Measurements from ENCODE around the gene FOXK2.
A peak's percentile ranks its signal among the peaks of the same experiment; 100 is the strongest.
"Not testable (repeated sequence)": the region's sequence is repeated elsewhere in the genome, so short reads cannot be mapped to it uniquely, and the experiment has no call there.

The FOXK2 gene

DNA sequence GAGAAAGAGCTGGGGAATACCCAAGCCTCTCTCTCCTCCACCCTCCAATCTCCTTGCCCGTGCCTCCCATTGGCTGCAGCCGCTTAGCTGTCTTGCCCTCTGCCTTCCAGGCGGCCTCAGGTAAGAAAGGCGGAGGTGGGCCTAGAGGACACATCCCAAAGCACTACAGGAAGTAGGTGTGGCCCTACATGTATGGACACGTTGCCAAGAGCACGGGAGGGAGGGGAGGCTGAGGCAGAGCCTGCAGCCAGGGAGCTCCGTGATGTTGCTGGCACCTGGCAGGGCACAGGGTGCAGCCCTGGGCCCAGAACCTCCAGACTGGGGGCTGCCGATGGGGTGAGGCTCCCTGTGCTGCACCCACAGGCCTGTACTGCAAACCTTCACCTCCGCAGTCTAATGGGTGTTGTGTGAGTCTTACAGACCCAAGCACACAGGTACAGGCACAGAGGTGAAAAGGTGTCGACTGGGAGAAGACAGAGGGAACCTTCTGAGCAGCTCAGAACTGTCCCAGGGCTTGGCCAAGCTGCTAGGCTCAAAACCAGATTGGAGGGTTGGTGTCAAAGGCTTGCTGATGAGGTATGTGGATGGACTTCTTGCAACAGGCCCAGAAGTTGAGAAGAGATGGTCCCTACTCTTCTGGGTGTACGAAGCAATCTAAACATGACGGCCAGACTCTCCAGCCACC lies 23.5 kb upstream of the FOXK2 start:
- no peak for DNase-seq

DNA sequence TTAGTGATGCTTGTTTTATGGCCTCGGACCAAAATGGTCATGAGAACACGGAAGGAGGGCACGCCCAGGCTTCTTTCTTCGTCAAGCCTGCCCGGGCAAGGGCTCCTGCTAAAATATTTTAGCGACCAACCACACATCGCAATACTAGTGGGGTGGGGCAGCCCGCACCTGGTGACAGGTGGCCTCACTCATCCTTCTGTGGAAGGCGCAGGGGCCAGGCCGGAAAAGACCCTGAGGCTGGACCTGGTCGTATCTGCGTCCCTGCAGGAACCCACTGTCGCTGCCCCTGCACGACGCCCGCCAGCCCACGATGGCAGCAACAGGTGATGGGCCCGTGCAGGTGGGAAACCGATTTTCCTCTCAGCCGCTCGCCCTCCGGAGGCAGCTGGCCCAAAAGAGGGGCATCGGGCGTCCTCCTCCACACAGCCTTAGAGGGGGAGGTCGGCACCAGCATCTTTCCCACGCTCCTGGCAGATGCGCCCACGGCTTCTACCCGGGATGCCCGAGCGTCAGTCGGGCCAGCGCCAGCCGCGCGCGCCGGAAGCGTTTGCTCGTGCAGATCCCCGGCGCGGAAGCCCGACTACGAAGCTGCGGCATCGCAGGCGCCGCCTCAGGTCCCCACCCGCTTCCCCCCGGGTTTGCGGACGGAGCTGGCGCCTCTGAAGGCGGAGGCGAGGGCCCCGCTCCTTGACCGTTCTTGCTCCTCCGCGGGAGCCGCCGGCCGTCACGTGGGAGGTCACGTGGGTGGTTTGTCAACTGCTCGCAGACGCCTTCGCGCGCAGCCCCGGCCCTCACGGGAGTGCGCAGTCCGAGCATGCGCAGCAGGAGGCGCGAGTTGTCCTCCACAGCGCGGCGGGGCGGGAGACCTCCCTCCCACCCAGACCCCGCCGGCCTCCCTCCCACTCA lies 22.8 kb upstream of the FOXK2 start:
- DNase-seq = peak; percentile 92

DNA sequence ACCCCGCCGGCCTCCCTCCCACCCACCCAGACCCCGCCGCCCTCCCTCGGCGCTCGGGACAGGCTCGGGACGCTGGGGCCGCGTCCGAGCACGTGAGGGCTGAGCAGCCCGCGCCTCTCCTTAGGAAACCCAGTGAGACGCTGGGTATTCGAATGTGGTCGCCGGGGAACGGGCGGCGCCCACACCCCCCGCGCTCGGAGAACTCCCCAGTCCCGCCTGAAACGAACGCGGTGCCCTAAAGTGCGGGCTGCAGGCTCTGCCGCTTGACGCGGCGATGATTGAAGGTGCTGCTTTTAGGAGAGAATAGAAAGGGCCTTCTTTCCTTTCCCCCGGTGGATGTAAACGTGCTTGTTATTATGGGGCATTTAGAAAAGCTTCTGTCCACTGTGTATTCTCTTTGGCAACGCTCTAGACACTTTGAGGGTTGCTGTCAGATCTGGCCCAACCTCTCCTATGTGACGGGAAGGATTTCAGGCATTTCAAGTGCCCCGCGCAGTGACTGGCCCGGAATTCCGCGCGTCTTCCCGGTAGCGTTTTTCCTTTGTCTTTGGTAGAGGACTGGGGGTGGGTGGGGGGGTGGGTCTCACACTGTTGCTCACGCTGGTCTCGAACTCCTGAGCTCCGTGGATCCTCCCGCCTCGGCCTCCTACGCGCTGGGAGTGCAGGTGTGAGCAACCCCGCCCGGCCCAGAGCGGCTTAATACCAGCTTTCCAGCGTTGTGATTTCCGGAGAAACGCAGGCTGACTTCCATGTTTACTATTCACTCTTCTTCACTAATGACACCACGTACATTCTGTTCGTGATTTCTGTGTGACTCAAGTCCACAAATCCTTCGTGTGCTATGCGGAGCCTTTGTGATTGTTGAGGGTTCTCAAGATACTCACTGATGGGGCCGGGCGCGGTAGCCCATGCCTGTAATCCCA lies 21.8 kb upstream of the FOXK2 start:
- peak; percentile 44 for DNase-seq

- no peak for DNase-seq
Observed at GRCh38 chr17:82502207-82502606, 17.3 kb upstream of the FOXK2 start.

GRCh38 chr17:82503094-82503727 lies 16.3 kb upstream of the FOXK2 start:
- no peak for DNase-seq

GRCh38 chr17:82503728-82504308 lies 15.7 kb upstream of the FOXK2 start:
- no peak for DNase-seq

DNA sequence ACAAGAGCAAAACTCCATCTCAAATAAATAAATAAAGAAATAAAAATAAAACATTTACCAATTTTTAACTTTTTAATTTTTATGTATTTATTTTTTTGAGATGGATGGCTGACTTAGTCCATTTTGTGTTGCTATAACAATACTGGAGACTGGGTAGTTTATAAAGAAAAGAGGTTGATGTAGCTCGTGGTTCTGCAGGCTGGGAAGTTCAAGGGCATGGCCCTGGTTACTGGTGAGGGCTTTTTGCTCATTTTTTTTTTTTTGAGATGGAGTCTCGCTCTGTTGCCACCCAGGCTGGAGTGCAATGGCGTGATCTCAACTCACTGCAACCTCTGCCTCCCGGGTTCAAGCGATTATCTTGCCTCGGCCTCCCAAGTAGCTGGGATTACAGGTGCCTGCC lies 14.2 kb upstream of the FOXK2 start:
- DNase-seq = no peak

GRCh38 chr17:82506402-82506801 lies 13.1 kb upstream of the FOXK2 start:
- peak; percentile 44 for DNase-seq

DNA sequence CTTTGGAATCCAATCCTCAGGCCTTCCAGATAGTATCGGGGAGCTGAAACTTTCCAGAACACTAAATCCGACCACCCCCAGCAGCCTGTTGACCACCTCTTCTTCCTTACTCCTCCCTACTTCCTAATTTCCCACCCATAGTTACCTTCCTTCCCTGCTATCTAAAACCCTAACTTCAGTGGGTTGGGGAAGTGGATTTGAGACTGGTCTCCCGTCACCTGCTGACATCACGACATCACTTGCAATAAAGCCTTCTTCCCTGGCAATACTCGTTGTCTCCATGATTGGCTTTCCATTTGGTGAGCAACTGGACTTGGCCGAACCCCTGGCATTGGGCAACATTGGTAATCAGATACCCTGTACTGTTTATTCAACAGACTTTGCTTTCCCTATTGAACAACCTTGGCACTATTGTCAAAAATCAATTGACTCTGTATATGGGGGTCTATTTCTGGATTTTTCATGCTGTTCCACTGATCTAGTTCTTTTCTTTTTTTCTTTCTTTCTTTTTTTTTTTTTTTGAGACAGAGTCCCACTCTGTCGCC lies 11.8 kb upstream of the FOXK2 start:
- DNase-seq = no peak

DNA sequence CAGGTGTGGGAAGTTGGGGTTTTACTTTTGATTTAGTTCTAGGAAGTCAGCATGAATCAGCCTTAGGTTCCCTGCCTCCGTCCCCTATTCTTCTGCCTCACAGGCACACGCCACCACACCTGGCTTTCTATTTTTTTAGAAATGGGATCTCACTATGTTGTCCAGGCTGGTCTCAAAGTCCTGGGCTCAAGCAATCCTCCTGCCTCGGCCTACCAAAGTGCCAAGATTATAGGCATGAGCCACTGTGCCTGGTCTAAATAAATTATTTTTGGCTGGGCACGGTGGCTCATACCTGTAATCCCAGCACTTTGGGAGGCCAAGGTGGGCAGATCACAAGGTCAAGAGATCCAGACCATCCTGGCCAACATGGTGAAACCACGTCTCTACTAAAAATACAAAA lies 7.9 kb upstream of the FOXK2 start:
- not testable (repeated sequence) for DNase-seq

DNA sequence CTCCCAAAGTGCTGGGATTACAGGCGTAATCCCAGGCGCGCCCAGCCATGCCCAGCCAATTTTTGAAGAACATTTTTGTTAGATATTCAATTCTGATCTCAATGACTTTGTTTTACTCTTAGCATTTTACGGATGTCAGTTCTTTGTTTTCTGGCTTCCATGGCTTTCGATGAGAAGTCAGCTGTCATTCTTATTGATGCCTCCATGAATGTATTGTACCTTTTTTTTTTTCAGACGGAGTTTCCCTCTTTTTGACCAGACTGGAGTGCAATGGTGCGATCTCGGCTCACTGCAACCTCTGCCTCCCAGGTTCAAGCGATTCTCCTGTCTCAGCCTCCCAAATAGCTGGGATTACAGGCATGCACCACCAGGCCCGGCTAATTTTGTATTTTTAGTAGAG lies 5.7 kb upstream of the FOXK2 start:
- not testable (repeated sequence) for DNase-seq

- no peak for DNase-seq
Observed at GRCh38 chr17:82517230-82517865, 2.2 kb upstream of the FOXK2 start.

DNA sequence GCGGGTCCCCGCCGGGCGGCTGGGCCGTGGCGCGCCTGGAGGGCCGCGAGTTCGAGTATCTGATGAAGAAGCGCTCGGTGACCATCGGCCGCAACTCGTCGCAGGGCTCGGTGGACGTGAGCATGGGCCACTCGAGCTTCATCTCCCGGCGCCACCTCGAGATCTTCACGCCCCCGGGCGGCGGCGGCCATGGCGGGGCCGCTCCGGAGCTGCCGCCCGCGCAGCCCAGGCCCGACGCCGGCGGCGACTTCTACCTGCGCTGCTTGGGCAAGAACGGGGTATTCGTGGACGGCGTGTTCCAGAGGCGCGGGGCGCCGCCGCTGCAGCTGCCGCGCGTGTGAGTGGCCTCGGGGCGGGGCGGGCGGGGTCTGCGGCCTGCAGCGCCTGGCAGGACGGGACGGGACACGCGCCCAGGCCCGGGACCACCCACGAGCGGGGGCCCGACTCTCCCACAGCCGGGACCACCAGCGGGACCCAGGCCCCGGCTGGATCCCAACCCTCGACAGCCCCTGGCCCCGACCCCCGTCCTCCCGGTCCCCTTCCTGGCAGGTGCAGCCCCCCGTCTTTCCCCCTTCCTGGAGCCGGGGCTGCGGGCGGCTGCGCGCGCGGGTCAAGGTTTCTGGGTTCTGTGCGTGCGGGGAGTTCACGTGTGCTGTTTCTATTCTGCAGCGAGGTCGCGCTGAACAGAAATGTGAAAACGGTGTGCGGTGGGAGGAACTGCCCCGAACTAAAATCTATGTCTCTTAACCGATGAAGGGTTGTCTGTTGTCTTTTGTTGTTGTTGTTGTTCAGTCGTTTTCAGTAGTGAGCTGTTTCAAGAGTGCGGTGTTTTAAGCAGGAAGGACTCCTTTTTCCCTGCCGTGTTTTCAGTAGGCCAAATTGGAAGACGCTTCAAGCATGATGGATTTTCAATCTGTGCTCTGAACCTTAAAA lies 705 bp downstream of the FOXK2 start:
- peak; percentile 28 for DNase-seq

GRCh38 chr17:82524540-82524939 lies 5.0 kb downstream of the FOXK2 start:
- DNase-seq = no peak

GRCh38 chr17:82525712-82526111 lies 6.2 kb downstream of the FOXK2 start:
- no peak for DNase-seq

DNA sequence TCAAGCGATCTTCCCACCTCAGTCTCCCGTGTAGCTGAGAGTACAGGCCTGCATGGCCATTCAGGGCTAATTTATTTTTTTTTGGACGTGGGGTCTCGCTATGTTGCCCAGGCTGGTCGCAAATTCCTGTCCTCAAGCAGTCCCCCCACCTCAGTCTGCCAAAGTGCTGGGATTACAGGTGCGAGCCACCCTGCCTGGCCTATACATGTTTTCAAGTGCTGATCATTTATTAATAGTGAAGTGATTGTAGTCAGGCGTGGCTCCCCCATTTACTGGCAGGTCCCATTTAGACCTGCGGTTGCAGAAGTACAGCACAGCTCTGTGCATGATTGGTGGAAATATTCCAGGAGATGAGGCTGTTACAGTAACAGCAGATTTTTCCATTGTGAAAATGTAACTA lies 8.4 kb downstream of the FOXK2 start:
- DNase-seq = no peak

GRCh38 chr17:82528484-82529265 lies 9.1 kb downstream of the FOXK2 start:
- no peak for DNase-seq

DNA sequence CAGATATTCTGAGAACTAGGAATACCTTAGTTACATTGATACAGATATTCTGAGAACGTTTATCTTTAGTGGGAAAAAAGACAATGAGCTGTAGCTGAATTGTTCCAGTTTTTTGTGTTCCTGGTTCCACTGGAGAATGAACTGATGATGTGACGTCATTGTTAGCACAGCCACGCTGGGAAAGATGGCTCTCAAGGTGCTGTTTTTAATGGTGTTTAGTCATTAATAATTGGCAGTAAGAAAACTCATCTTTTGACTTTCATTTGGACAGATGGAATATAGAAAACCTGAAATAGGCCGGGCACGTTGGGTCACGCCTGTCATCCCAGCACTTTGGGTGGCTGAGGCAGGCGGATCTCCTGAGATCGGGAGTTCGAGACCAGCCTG lies 10.4 kb downstream of the FOXK2 start:
- no peak for DNase-seq

DNA sequence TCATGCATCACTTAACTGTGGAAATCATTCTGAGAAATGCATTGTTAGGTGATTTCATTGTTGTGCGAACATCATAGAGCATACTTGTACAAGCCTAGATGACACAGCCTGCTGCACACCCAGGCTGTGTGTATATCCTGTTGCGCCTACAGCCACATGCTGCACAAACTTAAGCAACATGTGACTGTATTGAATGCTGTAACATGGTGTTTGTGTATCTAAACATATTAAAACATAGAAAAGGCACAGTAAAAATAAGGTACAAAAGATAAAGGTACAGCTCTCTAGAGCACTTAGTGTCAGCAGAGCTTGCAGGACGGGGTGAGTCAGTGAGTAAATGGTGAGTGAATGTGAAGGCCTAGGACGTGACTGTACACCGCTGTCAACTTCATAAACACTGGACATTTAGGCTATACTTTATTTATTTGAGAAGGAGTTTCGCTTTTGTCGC lies 11.9 kb downstream of the FOXK2 start:
- no peak for DNase-seq
